Esophagus muscularis mucosa (tissue), 3 donors: ENCODE measurements around the gene VTI1A.

ENCODE experiments used
- CTCF ChIP-seq, 3 experiments: fragments of 200-600 bp in 2 of 3; fragments of 450-650 bp in 1 of 3; sonication (generic) in 2 of 3; IDR thresholded peaks; one replicate each; pipeline ENCODE4 v1.5.1; 2017 to 2019; ENCODE audit warnings: antibody characterized with exemption in 3 of 3, mild to moderate bottlenecking in 2 of 3, moderate library complexity in 1 of 3
- POLR2A ChIP-seq: fragments of 450-650 bp; IDR thresholded peaks from one replicate; pipeline ENCODE4 v1.6.1; 2017; ENCODE audit warnings: antibody characterized with exemption, moderate library complexity, mild to moderate bottlenecking, low read depth
- POLR2AphosphoS5 ChIP-seq, 2 donors: sonication (generic); formaldehyde crosslinking; IDR thresholded peaks; one replicate each; pipeline ENCODE4 v1.6.1; 2017; ENCODE audit warnings: antibody characterized with exemption in 2 of 2

- TF ChIP-seq CTCF (IDR thresholded peaks at IDR 0.05) (no peak), POLR2A (no peak), POLR2AphosphoS5 (IDR thresholded peaks at IDR 0.05) (no peak)
Measured at GRCh38 chr10:112773783-112774182, 326.8 kb downstream of the VTI1A start.
